ENCODE data around the gene TENT4B. TPM values are rescaled to one million over a fixed set of nuclear protein-coding genes. Genes with fewer than 3 reads are reported as not detected.

The TENT4B gene
- total RNA-seq, 1 experiment from 2014 or later = 28.6 TPM

DNA sequence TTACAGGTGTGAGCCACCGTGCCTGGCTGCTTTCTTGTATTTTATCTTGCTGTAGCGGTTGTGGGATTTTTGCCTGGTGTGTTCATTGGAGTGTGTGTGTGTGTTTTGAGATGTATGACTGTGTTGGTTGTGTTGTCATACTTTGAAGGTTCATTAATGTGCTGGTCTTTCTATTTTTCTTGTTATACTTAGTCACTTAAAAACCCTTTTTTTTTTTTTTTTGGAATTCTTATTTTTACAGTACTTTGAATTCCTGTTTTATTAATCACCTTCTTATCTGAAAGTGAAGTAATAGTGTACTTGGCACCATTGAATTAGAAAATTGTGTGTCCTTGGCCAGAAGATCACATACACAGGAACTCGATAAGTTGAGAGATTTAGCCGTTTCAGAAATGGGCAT, 30.2 kb downstream of the TENT4B start:
- peak overlapping the region; percentile 27 for H3K4me3 Mint-ChIP-seq (ENCODE audit: unreplicated experiment)
- no peaks in the 10 kb centered on the region for H3K27me3 Mint-ChIP-seq (ENCODE audit: insufficient read depth, unreplicated experiment)

DNA sequence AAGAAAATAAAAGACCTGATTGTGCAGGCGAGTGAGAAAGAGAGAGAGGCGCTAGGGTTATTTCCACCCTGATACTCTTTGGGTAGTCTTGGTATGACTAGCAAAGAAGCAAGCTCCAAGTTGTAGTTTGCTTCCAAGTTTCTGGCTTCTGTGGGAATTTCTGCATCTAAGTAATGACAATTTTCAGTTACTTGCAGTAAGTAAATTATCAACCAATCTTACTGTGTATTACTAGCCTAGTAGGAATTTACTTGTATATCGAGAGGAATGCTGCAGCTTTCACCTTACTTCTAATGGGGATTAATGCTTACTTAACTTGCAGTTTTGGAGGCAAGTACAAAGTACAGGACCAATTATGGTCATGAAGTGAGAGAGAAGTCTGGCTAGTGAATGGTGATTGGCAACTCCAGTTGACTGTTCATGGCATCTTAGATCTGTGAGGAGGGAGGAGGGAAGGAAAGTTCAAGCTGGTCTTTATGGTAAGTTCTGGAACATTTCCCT, 31.9 kb downstream of the TENT4B start:
- no peaks in the 10 kb centered on the region for H3K27me3 ChIP-seq (replicated peaks; ENCODE audit: control insufficient read depth, insufficient read depth, low read length)
- H3K9me3 Mint-ChIP-seq (ENCODE audit: unreplicated experiment) = no peaks in the 10 kb centered on the region
- peak overlapping the region; percentile 17 for H3K4me3 Mint-ChIP-seq (ENCODE audit: unreplicated experiment)
- H3K9me3 ChIP-seq = no peaks in the 10 kb centered on the region
- H3K36me3 Mint-ChIP-seq (ENCODE audit: insufficient read depth, unreplicated experiment) = no peaks in the 10 kb centered on the region
- H3K36me3 ChIP-seq (ENCODE audit: control insufficient read depth, insufficient read depth, low read length) = peaks cover 1% of the 10 kb centered on the region; the same call in 1 of the 2 replicates
- H3K4me1 ChIP-seq = peaks cover 19% of the 10 kb centered on the region
- peak in 1 of 2 experiments; percentile 60 for DNase-seq
- ChIA-PET POLR2A (no interaction called here), CTCF (interaction anchor here (1.2 kb wide), 1 partner anchor 25 kb away, joined by 8 read pairs; no protein-coding TSS in a partner anchor)
- intact Hi-C loops (cut with micrococcal nuclease; ENCODE audit: unreplicated experiment) = loop anchor here (1.0 to 2.0 kb wide), 2 partner anchors 26 to 30 kb away; no protein-coding TSS in a partner anchor
- peak overlapping the region; percentile 8 for H3K27ac Mint-ChIP-seq (ENCODE audit: unreplicated experiment)
- peaks cover 38% of the 10 kb centered on the region for H3K4me1 Mint-ChIP-seq (ENCODE audit: low read depth, unreplicated experiment)
- no peaks in the 10 kb centered on the region for H3K27me3 Mint-ChIP-seq (ENCODE audit: insufficient read depth, unreplicated experiment)
- TF ChIP-seq CTCF (IDR thresholded peaks at IDR 0.05; ENCODE audit: insufficient read depth in 1 of 2, low read depth in 1 of 2, low read length in 1 of 2, severe bottlenecking in 1 of 2, unreplicated experiment in 1 of 2) = no peak
- no peak overlapping the region; the same call in 1 of the 2 replicates for H3K4me3 ChIP-seq (ENCODE audit: low read depth, low read length)
- BruUV-seq (replicated peaks) = no TSS peak

More for the DNA sequence above, 30.2 kb downstream of the TENT4B start:
- Histone ChIP-seq H3K36me3 (ENCODE audit: control insufficient read depth, insufficient read depth, low read length) (peaks cover 1% of the 10 kb centered on the region; the same call in 1 of the 2 replicates), H3K4me1 (peaks cover 19% of the 10 kb centered on the region), H3K4me3 (ENCODE audit: low read depth, low read length) (no peak overlapping the region), H3K9me3 (no peaks in the 10 kb centered on the region), H3K27me3 (replicated peaks; ENCODE audit: control insufficient read depth, insufficient read depth, low read length) (no peaks in the 10 kb centered on the region)
- no peaks in the 10 kb centered on the region for H3K9me3 Mint-ChIP-seq (ENCODE audit: unreplicated experiment)
- no TSS peak for BruUV-seq (replicated peaks)
- ChIA-PET CTCF (interaction anchor here (0.7 kb wide), 1 partner anchor 12 kb away, joined by 8 read pairs; no protein-coding TSS in a partner anchor), POLR2A (no interaction called here)
- DNase-seq = no peak
- TF ChIP-seq CTCF (IDR thresholded peaks at IDR 0.05; ENCODE audit: insufficient read depth in 1 of 2, low read depth in 1 of 2, low read length in 1 of 2, severe bottlenecking in 1 of 2, unreplicated experiment in 1 of 2) = no peak
- H3K27ac Mint-ChIP-seq (ENCODE audit: unreplicated experiment) = peak overlapping the region; percentile 55
- peaks cover 4% of the 10 kb centered on the region for H3K36me3 Mint-ChIP-seq (ENCODE audit: insufficient read depth, unreplicated experiment)
- intact Hi-C loops (cut with micrococcal nuclease; ENCODE audit: unreplicated experiment) = no loop called here
- H3K4me1 Mint-ChIP-seq (ENCODE audit: low read depth, unreplicated experiment) = peaks cover 38% of the 10 kb centered on the region

GRCh38 chr16:50188619-50189136, 35.6 kb downstream of the TENT4B start:
- BruUV-seq (replicated peaks) = no TSS peak
- Mint-ChIP-seq H3K27me3 (ENCODE audit: insufficient read depth, unreplicated experiment) (no peaks in the 10 kb centered on the region), H3K4me3 (ENCODE audit: unreplicated experiment) (no peak overlapping the region), H3K27ac (ENCODE audit: unreplicated experiment) (no peak overlapping the region), H3K9me3 (ENCODE audit: unreplicated experiment) (no peaks in the 10 kb centered on the region), H3K4me1 (ENCODE audit: low read depth, unreplicated experiment) (peaks cover 35% of the 10 kb centered on the region), H3K36me3 (ENCODE audit: insufficient read depth, unreplicated experiment) (no peaks in the 10 kb centered on the region)
- Histone ChIP-seq H3K27me3 (replicated peaks; ENCODE audit: control insufficient read depth, insufficient read depth, low read length) (no peaks in the 10 kb centered on the region), H3K4me1 (peaks cover 19% of the 10 kb centered on the region), H3K9me3 (no peaks in the 10 kb centered on the region), H3K36me3 (ENCODE audit: control insufficient read depth, insufficient read depth, low read length) (peaks cover 1% of the 10 kb centered on the region; the same call in 1 of the 2 replicates), H3K4me3 (ENCODE audit: low read depth, low read length) (no peak overlapping the region)
- POLR2A ChIA-PET = no interaction called here
- intact Hi-C loops (cut with micrococcal nuclease; ENCODE audit: unreplicated experiment) = no loop called here
- CTCF ChIA-PET = no interaction called here
- no peak for TF ChIP-seq CTCF (IDR thresholded peaks at IDR 0.05; ENCODE audit: insufficient read depth in 1 of 2, low read depth in 1 of 2, low read length in 1 of 2, severe bottlenecking in 1 of 2, unreplicated experiment in 1 of 2)
- no peak for DNase-seq
